ENCODE data around the gene TESMIN.

- TF ChIP-seq CTCF (IDR thresholded peaks at IDR 0.05; ENCODE audit: insufficient read depth, low read depth, low read length): no peak
- TF ChIP-seq EZH2 (IDR thresholded peaks at IDR 0.05; ENCODE audit: insufficient read depth, low read length): no peak
Observed at GRCh38 chr11:68683121-68683520, 68.2 kb downstream of the TESMIN start.
